ENCODE measurements around the gene ZNF487. TPM values are rescaled to one million over a fixed set of nuclear protein-coding genes. Genes with fewer than 3 reads are reported as not detected.
"Not testable (repeated sequence)": the region's sequence is repeated elsewhere in the genome, so short reads cannot be mapped to it uniquely, and the experiment has no call there.

The ZNF487 gene
- total and polyA plus RNA-seq, 2 donors (not counting 1 experiment from before 2014, with no cell fraction given) = 9.8 to 14.8 TPM

DNA sequence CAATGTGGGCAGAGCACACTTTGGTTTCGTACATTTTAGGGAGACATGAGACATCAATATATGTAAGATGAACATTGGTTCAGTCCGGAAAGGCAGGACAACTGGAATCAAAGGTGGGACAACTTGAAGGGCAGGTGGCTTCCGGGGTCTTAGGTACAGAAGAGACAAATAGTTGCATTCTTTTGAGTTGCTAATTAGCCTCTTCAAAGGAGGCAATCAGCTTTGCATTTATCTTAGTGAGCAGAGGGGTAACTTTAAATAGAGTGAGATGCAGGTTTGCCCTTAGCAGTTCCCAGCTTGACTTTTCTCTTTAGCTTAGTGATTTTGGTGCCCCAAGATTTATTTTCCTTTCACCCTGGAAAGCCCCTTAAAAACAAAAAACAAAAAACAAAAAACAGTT lies 21.3 kb downstream of the ZNF487 start:
- ATAC-seq (ENCODE audit: low read depth) = no peak
- Histone ChIP-seq H3K27ac (ENCODE audit: low read length in 2 of 2) (no peak overlapping the region), H3K4me2 (replicated peaks; ENCODE audit: low read depth, low read length, poor library complexity, severe bottlenecking) (no peak overlapping the region), H3K9ac (ENCODE audit: low read length) (no peak overlapping the region), H2AFZ (ENCODE audit: insufficient read depth, low read depth, low read length, poor library complexity, severe bottlenecking) (no peak overlapping the region), H3K4me3 (ENCODE audit: control extremely low read depth in 1 of 5, extremely low read depth in 1 of 5, insufficient read depth in 1 of 5, low read depth in 2 of 5, low read length in 4 of 5) (no peak overlapping the region), H3K27me3 (replicated peaks in 1 of 4; ENCODE audit: control extremely low read depth in 1 of 4, control insufficient read depth in 3 of 4, insufficient read depth in 4 of 4, low read length in 3 of 4) (no peaks in the 10 kb centered on the region), H3K9me3 (ENCODE audit: control extremely low read depth in 1 of 3, control insufficient read depth in 2 of 3, insufficient read depth in 1 of 3, low read length in 2 of 3) (no peaks in the 10 kb centered on the region), H4K20me1 (ENCODE audit: control insufficient read depth, insufficient read depth, low read length, poor library complexity, severe bottlenecking) (no peaks in the 10 kb centered on the region), H3K36me3 (replicated peaks in 1 of 2; ENCODE audit: control extremely low read depth in 1 of 2, control insufficient read depth in 1 of 2, extremely low read depth in 1 of 2, insufficient read depth in 2 of 2, low read length in 1 of 2) (no peaks in the 10 kb centered on the region), H3K79me2 (ENCODE audit: control insufficient read depth, insufficient read depth, low read length) (peaks cover 22% of the 10 kb centered on the region), H3K4me1 (ENCODE audit: control insufficient read depth in 2 of 2, insufficient read depth in 2 of 2, low read length in 2 of 2) (peaks cover 27 to 36% of the 10 kb centered on the region in 2 donors)
- whole genome bisulfite sequencing (ENCODE audit: insufficient coverage) = 86% methylated on average over 3 of the region's 3 CpGs
- ChIA-PET CTCF (interaction anchor here (0.6 to 1.0 kb wide), 5 partner anchors 8 to 593 kb away, joined by 3 to 6 read pairs (median 3); no protein-coding TSS in a partner anchor), POLR2A (interaction anchor here (1.1 kb wide), 1 partner anchor 62 kb away, joined by 5 read pairs; no protein-coding TSS in a partner anchor)
- peak overlapping the region; percentile 67 for H3K27ac Mint-ChIP-seq
- H3K4me3 Mint-ChIP-seq = no peak overlapping the region
- intact Hi-C loops (cut with micrococcal nuclease) = no loop called here
- no peaks in the 10 kb centered on the region for H3K27me3 Mint-ChIP-seq
- TF ChIP-seq, protein P1, sequence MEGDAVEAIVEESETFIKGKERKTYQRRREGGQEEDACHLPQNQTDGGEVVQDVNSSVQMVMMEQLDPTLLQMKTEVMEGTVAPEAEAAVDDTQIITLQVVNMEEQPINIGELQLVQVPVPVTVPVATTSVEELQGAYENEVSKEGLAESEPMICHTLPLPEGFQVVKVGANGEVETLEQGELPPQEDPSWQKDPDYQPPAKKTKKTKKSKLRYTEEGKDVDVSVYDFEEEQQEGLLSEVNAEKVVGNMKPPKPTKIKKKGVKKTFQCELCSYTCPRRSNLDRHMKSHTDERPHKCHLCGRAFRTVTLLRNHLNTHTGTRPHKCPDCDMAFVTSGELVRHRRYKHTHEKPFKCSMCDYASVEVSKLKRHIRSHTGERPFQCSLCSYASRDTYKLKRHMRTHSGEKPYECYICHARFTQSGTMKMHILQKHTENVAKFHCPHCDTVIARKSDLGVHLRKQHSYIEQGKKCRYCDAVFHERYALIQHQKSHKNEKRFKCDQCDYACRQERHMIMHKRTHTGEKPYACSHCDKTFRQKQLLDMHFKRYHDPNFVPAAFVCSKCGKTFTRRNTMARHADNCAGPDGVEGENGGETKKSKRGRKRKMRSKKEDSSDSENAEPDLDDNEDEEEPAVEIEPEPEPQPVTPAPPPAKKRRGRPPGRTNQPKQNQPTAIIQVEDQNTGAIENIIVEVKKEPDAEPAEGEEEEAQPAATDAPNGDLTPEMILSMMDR (IDR thresholded peaks at IDR 0.05) = no peak
- no peak for TF ChIP-seq EZH2 (IDR thresholded peaks at IDR 0.05; ENCODE audit: borderline replicate concordance, insufficient read depth, low read depth, low read length, poor library complexity, severe bottlenecking)
- DNase-seq = no peak
- H3K9me3 Mint-ChIP-seq (ENCODE audit: insufficient read depth) = no peaks in the 10 kb centered on the region
- H3K4me1 Mint-ChIP-seq = peaks cover 30% of the 10 kb centered on the region

DNA sequence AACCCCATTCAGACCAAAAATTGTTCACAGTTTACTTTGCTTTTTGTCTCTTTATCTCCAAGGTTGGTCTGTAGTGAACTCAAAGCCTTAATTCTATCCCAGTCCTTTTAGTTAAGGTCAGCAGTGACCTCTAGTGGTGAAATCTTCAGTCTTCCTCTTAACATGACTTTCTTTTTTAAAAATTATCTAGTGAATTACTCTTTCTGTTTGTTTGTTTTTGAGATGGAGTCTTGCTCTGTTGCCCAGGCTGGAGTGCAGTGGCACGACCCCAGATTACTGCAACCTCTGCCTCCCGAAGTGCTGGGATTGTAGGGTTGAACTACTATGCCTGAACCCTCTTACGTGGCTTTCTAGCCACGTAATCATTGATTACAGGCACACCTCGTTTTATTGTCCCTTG lies 25.0 kb downstream of the ZNF487 start:
- ChIA-PET CTCF (interaction anchor here (0.6 to 2.0 kb wide), 15 partner anchors 13 to 313 kb away, joined by 3 to 8 read pairs (median 4); partner anchors contain the start of gene FXYD4), POLR2A (interaction anchor here (0.6 to 1.1 kb wide), 2 partner anchors 71 to 595 kb away, joined by 3 to 4 read pairs; no protein-coding TSS in a partner anchor)
- no peaks in the 10 kb centered on the region for H3K36me3 ChIP-seq (replicated peaks in 1 of 2; ENCODE audit: control extremely low read depth in 1 of 2, control insufficient read depth in 1 of 2, extremely low read depth in 1 of 2, insufficient read depth in 2 of 2, low read length in 1 of 2)
- peak; percentile 84 for DNase-seq
- no peak overlapping the region for H3K4me3 ChIP-seq (ENCODE audit: control extremely low read depth in 1 of 5, extremely low read depth in 1 of 5, insufficient read depth in 1 of 5, low read depth in 2 of 5, low read length in 4 of 5)
- TF ChIP-seq, protein P1 (IDR thresholded peaks at IDR 0.05) = peak; percentile 82
- TF ChIP-seq EZH2 (IDR thresholded peaks at IDR 0.05; ENCODE audit: borderline replicate concordance, insufficient read depth, low read depth, low read length, poor library complexity, severe bottlenecking) = no peak
- ATAC-seq (ENCODE audit: low read depth) = peak; percentile 60
- Mint-ChIP-seq H3K27ac (no peak overlapping the region), H3K27me3 (no peaks in the 10 kb centered on the region), H3K4me3 (no peak overlapping the region), H3K9me3 (ENCODE audit: insufficient read depth) (no peaks in the 10 kb centered on the region), H3K4me1 (peaks cover 6% of the 10 kb centered on the region)
- H3K4me2 ChIP-seq (replicated peaks; ENCODE audit: low read depth, low read length, poor library complexity, severe bottlenecking) = no peak overlapping the region
- WGBS (ENCODE audit: insufficient coverage) = 10% methylated on average over 2 of the region's 5 CpGs
- no peaks in the 10 kb centered on the region for H4K20me1 ChIP-seq (ENCODE audit: control insufficient read depth, insufficient read depth, low read length, poor library complexity, severe bottlenecking)
- no peak overlapping the region for H3K9ac ChIP-seq (ENCODE audit: low read length)
- intact Hi-C loops (cut with micrococcal nuclease) = loop anchor here (1.0 kb wide), 2 partner anchors 114 to 169 kb away; no protein-coding TSS in a partner anchor
- no peaks in the 10 kb centered on the region for H3K9me3 ChIP-seq (ENCODE audit: control extremely low read depth in 1 of 3, control insufficient read depth in 2 of 3, insufficient read depth in 1 of 3, low read length in 2 of 3)
- peaks cover 13% of the 10 kb centered on the region for H3K79me2 ChIP-seq (ENCODE audit: control insufficient read depth, insufficient read depth, low read length)
- H3K27ac ChIP-seq (ENCODE audit: low read length in 2 of 2) = no peak overlapping the region
- H3K4me1 ChIP-seq (ENCODE audit: control insufficient read depth in 2 of 2, insufficient read depth in 2 of 2, low read length in 2 of 2) = peaks cover under 1 to 3% of the 10 kb centered on the region in 2 donors
- H3K27me3 ChIP-seq (replicated peaks in 1 of 4; ENCODE audit: control extremely low read depth in 1 of 4, control insufficient read depth in 3 of 4, insufficient read depth in 4 of 4, low read length in 3 of 4) = no peaks in the 10 kb centered on the region
- H2AFZ ChIP-seq (ENCODE audit: insufficient read depth, low read depth, low read length, poor library complexity, severe bottlenecking) = no peak overlapping the region

DNA sequence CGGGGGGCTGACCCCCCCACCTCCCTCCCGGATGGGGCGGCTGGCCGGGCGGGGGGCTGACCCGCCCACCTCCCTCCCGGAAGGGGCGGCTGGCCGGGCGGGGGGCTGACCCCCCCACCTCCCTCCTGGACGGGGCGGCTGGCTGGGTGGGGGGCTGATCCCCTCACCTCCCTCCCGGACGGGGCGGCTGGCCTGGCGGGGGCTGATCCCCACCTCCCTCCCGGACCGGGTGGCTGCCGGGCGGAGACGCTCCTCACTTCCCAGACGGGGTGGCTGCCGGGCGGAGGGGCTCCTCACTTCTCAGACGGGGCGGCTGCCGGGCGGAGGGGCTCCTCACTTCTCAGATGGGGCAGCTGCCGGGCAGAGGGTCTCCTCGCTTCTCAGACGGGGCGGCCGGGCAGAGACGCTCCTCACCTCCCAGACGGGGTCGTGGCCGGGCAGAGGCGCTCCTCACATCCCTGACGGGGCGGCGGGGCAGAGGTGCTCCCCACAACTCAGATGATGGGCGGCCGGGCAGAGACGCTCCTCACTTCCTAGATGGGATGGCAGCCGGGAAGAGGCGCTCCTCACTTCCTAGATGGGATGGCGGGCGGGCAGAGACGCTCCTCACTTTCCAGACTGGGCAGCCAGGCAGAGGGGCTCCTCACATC lies 28.3 kb downstream of the ZNF487 start:
- H3K9me3 ChIP-seq (ENCODE audit: control extremely low read depth in 1 of 3, control insufficient read depth in 2 of 3, insufficient read depth in 1 of 3, low read length in 2 of 3); H3K4me3 ChIP-seq (ENCODE audit: control extremely low read depth in 1 of 5, extremely low read depth in 1 of 5, insufficient read depth in 1 of 5, low read depth in 2 of 5, low read length in 4 of 5); H3K36me3 ChIP-seq (replicated peaks in 1 of 2; ENCODE audit: control extremely low read depth in 1 of 2, control insufficient read depth in 1 of 2, extremely low read depth in 1 of 2, insufficient read depth in 2 of 2, low read length in 1 of 2); H3K79me2 ChIP-seq (ENCODE audit: control insufficient read depth, insufficient read depth, low read length); H3K4me2 ChIP-seq (replicated peaks; ENCODE audit: low read depth, low read length, poor library complexity, severe bottlenecking); H3K4me3 Mint-ChIP-seq; intact Hi-C loops (cut with micrococcal nuclease); H3K9ac ChIP-seq (ENCODE audit: low read length); ATAC-seq (ENCODE audit: low read depth); H3K9me3 Mint-ChIP-seq (ENCODE audit: insufficient read depth); H3K27ac Mint-ChIP-seq; H2AFZ ChIP-seq (ENCODE audit: insufficient read depth, low read depth, low read length, poor library complexity, severe bottlenecking); POLR2A ChIA-PET; H3K27ac ChIP-seq (ENCODE audit: low read length in 2 of 2); H4K20me1 ChIP-seq (ENCODE audit: control insufficient read depth, insufficient read depth, low read length, poor library complexity, severe bottlenecking); H3K4me1 ChIP-seq (ENCODE audit: control insufficient read depth in 2 of 2, insufficient read depth in 2 of 2, low read length in 2 of 2); CTCF ChIA-PET; H3K27me3 ChIP-seq (replicated peaks in 1 of 4; ENCODE audit: control extremely low read depth in 1 of 4, control insufficient read depth in 3 of 4, insufficient read depth in 4 of 4, low read length in 3 of 4); H3K4me1 Mint-ChIP-seq; DNase-seq; H3K27me3 Mint-ChIP-seq: not testable (repeated sequence)
- WGBS (ENCODE audit: insufficient coverage) = 100% methylated on average over 12 of the region's 49 CpGs

Data from B cell (primary cell).